Measurements from ENCODE around the gene FAM186B. TPM values are rescaled to one million over a fixed set of nuclear protein-coding genes. Genes with fewer than 3 reads are reported as not detected.

The FAM186B gene
- total and polyA plus RNA-seq, 8 donors = 0.20 to 4.6 (median 3.0) TPM

GRCh38 chr12:49588721-49589516, 16.5 kb downstream of the FAM186B start:
- intact Hi-C loops (cut with DNase I) = no loop called here
- ATAC-seq (no peak), DNase-seq (no peak)
- peaks cover 0 to 5% of the 10 kb centered on the region in 2 donors for H3K36me3 ChIP-seq
- H3K4me1 ChIP-seq = no peaks in the 10 kb centered on the region
- H3K27me3 ChIP-seq = no peaks in the 10 kb centered on the region
- H3K9me3 ChIP-seq = no peaks in the 10 kb centered on the region
- no peak overlapping the region for H3K4me3 ChIP-seq
- no peak overlapping the region for H3K27ac ChIP-seq
- TF ChIP-seq CTCF (IDR thresholded peaks at IDR 0.05) = no peak

- H3K9me3 ChIP-seq = no peaks in the 10 kb centered on the region
- intact Hi-C loops (cut with DNase I) = no loop called here
- H3K27ac ChIP-seq = no peak overlapping the region
- H3K4me3 ChIP-seq = no peak overlapping the region
- TF ChIP-seq CTCF (IDR thresholded peaks at IDR 0.05) = no peak
- no peak for DNase-seq
- no peaks in the 10 kb centered on the region for H3K27me3 ChIP-seq
- no peaks in the 10 kb centered on the region for H3K4me1 ChIP-seq
- no peak for ATAC-seq
- peaks cover 0 to 5% of the 10 kb centered on the region in 2 donors for H3K36me3 ChIP-seq
Observed at GRCh38 chr12:49588281-49588680, 17.2 kb downstream of the FAM186B start.

- no peaks in the 10 kb centered on the region for H3K9me3 ChIP-seq
- no peak overlapping the region for H3K4me3 ChIP-seq
- H3K36me3 ChIP-seq = peaks cover 0 to 5% of the 10 kb centered on the region in 2 donors
- H3K27me3 ChIP-seq = no peaks in the 10 kb centered on the region
- DNase-seq (no peak), ATAC-seq (no peak)
- H3K4me1 ChIP-seq = no peaks in the 10 kb centered on the region
- no peak for TF ChIP-seq CTCF (IDR thresholded peaks at IDR 0.05)
- H3K27ac ChIP-seq = no peak overlapping the region
- intact Hi-C loops (cut with DNase I) = no loop called here
Observed at GRCh38 chr12:49587174-49587908, 18.1 kb downstream of the FAM186B start.

GRCh38 chr12:49585477-49586459, 19.7 kb downstream of the FAM186B start:
- Histone ChIP-seq H3K27ac (no peak overlapping the region), H3K4me1 (peaks cover 0 to under 1% of the 10 kb centered on the region in 2 donors), H3K9me3 (no peaks in the 10 kb centered on the region), H3K27me3 (no peaks in the 10 kb centered on the region), H3K36me3 (peaks cover 0 to 5% of the 10 kb centered on the region in 2 donors), H3K4me3 (no peak overlapping the region)
- no peak for TF ChIP-seq CTCF (IDR thresholded peaks at IDR 0.05)
- DNase-seq = no peak
- no peak for ATAC-seq
- intact Hi-C loops (cut with DNase I) = no loop called here

All from left lung (tissue), 10 donors.